Endothelial cell of hepatic sinusoid (primary cell): ENCODE data around the gene COL23A1.

Source experiments
- in situ Hi-C: cut with HindIII; loops from 2 replicates; pipeline ENCODE4 v1.10.0; 2017; ENCODE audit warnings: low sequenced_read_pairs

COL23A1 gene

DNA sequence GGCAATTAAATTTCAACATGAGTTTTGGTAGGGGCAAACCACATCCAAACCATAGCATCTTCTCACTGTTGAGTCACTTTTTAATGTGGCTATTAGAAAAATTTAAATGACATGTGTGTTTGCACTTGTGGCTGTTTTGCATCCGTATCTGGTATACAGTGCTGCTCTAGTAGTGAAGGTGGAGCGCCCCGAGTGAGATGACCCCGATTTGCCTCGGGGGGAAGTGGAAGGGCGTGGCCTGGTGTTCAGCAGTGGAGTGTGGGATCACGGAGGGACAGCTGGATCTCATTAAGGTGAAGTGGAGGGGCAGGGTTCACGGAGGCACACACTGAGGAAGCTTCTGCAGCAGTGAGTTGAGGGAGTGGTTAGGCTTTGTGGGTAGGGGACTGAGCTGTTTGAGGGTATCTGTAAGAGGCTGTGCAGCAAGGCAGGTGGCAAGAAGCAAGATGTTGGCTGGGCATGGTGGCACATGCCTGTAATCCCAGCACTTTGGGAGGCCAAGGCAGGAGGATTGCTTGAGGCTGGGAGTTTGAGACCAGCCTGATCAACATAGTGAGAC is 396.9 kb downstream of the COL23A1 start:
- in situ Hi-C loops = no loop called here

DNA sequence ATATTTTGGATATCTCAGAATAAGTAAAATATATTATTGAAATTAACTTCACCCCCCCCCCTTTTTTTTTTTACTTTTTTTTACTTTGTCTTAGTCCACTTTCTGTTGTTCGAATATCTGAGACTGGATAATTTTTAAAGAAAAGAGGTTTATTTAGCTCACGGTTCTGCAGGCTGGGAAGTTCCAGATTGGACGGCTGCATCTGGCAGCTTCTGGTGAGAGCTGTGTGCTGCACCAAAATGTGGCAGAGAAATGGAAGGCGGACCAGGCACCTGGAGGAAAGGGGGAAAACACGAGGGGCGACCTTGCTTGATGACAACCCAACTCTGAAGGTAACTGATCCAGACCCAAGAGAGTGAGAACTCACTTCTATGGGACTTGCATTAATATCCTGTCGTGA is 397.4 kb downstream of the COL23A1 start:
- in situ Hi-C loops = no loop called here

DNA sequence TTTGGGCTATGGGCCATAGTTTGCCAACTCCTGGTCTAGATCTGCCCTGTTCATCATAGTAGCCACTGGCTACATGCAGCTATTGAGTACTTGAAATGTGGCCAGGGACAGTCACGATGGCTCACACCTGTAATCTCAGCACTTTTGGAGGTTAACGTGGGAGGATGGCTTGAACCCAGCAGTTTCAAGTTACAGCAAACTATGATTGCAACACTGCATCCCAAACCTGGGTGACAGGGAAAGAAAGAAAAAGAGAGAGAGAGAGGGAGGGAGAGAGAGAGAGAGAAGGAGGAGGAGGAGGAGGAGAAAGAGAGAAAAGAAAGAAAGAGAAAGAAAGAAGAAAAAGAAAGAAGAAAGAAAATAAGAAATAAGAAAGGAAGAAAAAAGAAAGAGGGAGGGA is 397.9 kb downstream of the COL23A1 start:
- in situ Hi-C loops = no loop called here

DNA sequence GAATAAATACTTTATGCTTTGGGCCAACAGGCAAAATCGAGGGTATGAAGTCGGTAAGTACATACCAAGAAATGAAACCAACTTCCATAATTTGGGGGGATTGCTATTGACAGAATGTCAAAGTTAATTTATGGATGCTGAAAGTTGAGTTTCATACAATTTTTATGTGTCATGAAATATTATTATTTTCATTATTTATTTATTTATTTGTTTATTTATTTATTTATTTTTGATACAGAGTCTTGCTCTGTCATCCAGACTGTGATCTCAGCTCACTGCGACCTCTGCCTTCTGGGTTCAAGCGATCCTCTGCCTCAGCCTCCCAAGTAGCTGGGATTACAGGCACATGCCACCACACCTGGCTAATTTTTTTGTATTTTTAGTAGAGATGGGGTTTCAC is 398.5 kb downstream of the COL23A1 start:
- in situ Hi-C loops = no loop called here

DNA sequence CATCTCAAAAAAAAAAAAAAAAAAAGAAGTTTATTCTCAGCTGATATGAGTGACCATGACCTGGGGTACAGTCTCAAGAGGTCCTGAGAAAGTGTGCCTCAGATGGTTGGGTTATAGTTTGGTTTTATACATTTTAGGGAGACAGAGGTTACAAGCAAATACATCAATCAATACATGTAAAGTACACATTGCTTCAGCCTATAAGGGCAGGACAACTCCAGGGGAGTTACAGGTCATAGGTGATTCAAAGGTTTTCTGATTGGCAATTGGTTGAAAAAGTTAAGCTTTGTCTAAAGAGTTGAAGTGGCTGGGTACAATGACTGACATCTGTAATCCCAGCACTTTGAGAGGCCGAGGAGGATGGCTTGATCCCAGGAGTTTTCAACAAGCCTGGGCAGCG is 400.8 kb downstream of the COL23A1 start:
- in situ Hi-C loops = no loop called here
